ENCODE results near the gene ZNF691.
"Not testable (repeated sequence)": the region's sequence is repeated elsewhere in the genome, so short reads cannot be mapped to it uniquely, and the experiment has no call there.

The ZNF691 gene

DNA sequence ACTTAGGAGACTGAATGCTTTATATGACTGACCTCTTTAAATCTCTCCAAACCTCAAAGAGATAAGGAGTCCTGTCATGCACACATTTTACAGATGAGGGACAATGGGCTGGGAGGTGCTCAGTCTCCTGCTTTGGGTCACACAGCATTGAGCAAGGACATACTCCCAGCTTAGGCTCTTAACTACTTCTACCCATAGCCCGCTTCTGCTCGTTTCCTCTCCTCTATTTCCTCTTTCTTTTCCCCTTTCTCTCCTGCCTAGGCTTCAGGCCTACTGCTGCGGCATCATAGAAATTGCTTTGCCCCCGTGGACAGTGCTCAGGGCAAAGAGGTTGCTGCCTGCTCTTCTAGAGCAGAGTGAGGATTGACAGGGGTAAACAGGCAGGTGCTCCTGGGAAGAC lies 12.4 kb upstream of the ZNF691 start:
- FAIRE-seq, result no peak

DNA sequence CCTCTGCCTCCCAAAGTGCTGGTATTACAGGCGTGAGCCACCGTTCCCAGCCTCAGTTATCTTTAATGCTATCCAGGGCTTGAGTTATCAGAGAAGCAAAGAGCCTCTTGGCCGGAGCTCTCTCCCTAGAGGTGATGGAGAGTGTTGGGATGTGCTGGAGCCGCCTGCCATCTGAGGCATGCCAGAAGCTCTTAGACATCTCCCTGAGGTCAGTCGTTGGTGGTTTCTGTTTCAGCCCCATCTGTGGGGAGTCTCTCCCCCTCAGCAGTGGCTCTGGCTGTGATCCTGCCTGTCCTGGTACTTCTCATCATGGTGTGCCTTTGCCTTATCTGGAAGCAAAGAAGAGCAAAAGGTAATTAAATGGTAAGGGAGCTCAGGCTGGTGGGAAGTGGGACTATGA lies 11.6 kb upstream of the ZNF691 start:
- no peak for FAIRE-seq

DNA sequence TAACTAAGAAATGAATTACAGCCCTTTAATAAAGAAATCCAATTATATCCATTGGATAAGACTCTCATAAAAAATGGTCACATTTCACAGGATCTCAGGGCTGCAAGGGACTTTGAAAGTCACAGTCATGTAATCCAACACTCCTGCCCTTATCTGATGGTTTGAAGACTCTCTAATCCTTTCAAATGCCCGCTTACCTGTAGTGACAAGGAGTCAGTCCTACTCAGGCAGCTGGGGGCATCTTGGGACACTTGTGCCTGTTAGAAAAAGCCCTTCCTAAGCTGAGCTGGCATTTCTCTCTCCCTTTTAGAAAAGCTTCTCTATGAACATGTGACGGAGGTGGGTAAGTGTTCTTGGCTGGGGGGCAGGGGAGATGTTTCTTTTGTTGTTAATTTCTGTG lies 11.0 kb upstream of the ZNF691 start:
- no peak for FAIRE-seq

DNA sequence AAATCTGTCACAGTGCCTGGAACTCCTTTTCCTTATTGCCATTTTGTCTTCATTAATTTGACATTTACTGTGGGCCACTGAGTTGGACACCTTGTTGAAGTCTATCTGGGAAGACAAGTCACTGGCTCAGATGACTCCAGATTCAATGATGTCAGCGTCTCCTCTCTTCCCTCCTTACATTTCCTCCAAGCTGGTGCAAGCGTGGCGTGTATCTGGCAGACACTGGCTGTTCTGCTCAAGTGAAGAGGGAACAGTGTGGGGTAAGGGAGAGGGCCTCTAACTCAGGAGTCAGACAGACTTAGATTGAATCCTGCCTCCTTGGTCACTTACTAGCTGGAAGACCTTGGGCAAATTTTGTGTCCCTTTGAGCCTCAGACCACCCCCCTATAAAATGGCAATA lies 8.7 kb upstream of the ZNF691 start:
- no peak for FAIRE-seq

DNA sequence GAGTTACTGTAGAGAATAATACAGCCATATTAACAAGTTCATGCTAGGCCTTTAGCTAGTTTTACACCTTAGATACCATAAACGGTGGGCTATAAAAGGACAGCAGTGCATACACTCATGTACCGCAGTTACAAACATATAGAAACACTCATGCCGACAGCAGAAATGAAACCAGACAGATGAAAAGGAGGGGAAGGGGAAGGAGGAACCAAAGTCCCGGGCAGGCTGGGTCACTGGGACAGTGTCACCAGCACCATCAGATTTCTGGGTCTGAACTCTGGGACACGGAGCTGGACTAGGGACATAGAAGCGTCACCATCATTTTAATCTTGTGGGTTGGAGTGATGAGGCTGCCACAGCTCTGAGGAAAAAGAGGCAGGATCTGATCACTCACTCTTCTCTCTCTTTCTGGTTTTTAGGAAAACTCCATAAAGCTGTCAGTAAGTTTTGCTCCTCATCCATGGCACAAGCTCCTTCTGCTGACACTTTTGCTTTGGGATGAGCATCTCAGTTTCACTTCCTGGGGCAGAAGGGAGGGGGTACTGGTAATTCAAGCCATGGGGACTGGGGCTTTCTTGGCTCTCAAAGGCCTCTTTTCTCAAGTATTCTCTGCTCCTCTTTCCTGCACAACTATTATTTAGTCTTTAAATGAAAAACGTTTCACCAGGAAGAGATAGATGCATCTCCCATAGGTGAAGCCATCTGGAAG lies 7.8 kb upstream of the ZNF691 start:
- no peak for FAIRE-seq

DNA sequence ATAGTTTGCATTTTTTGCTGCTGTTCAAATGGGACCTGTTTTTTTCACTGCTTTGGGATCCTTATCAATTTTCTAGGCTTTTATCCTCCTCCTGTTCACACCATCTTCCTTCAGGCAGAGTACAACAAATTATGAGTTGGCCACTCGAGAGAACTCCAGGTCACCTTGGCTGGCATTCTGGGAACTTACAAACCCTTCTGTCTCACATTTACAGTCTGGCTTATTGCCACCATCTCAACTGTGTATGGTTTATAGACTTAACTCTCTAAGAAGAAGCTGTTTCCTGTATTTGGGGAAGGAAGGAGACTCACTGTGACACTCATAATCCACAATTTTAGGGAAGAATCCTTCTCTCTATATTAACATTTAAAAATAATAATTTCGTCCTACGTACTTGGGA lies 5.4 kb upstream of the ZNF691 start:
- FAIRE-seq, result no peak

DNA sequence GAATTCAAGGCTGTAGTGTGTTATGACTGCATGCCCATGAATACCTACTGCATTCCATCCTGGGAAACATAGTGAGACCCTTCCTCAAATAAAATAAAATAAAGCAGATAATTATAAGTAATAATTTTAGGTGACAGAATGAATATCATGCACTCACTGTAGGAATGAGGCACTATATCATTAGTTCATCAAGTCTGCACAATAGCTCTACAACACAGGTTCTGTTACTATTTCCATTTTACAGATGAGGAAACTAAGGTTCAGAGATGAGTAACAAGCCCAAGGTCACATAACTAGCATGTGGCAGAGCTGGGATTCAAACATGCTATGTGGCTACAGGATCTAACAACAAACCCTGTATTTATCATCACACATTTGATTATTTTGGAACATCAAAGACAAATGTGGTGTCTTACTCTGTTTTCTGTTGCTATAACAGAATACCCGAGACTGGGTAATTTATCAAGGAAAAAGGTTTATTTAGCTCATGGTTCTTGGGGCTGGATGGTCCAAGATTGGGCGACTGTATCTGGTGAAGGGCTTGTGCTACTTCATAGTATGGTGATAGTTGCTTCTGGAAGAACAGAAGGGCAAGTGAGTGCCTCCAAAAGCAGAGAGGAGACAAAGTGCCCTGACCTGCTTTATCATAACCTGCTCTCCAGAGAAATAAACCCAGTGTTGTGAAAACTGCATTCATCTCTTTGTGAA lies 4.8 kb upstream of the ZNF691 start:
- FAIRE-seq, result no peak

DNA sequence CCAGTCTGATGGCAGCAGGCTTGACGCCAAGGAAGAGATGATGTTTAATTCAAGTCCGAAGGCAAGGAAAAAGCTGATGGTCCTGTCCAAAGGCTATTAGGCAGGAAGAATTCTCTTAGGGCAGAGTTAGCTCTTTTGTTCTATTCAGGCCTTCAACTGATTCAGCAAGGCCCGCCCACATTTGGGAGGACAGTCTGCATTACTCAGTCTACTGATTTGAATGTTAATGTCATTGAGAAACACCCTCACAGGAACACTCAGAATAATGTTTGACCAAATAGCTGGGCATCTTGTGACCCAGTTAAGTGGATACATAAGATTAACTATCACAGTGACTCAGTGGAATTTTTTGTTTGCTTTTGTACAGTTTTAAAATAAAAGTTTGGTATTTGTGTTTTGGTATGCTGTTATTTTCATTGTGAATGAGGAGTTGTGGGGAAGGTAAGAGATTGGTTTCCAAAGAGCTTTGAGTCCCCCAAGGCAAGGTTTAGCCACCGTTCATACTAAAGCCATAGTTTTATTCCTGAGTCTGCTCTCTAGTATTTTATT lies 1.7 kb upstream of the ZNF691 start:
- FAIRE-seq, result no peak

DNA sequence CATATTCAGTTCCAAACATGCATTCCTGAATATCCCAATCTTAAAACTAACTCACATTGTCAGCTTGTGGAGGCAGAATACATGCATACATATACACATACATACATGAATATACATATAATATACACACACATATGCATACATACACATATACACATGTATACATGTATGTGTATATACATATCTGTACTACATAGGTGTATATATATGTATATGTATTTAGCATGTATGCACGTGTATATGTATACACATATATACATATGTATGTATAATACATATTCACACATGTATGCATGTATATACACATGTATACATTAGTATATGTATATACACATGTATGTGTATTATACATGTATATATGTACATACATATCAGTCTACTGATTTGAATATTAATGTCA lies 1.2 kb upstream of the ZNF691 start:
- FAIRE-seq, result peak; percentile 29

DNA sequence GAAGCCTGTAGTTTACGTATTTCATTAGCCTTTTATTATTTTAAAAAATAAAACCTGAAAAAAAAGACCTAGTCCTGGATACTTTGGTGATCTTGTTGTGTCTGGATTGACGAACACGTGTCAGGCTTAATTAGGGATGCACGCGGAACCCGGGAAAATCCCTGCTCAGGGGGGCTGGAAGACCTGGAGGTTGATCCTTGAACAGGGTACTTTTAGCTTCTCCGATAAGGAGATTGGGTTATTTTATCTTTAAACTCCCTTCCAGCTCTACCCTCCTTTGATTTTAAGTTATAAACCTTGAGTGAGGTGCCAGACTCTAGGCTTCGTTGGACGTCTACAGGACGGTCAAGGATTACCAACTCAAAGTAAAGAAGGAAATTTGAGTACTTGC lies 552 bp upstream of the ZNF691 start:
- no peak for FAIRE-seq

DNA sequence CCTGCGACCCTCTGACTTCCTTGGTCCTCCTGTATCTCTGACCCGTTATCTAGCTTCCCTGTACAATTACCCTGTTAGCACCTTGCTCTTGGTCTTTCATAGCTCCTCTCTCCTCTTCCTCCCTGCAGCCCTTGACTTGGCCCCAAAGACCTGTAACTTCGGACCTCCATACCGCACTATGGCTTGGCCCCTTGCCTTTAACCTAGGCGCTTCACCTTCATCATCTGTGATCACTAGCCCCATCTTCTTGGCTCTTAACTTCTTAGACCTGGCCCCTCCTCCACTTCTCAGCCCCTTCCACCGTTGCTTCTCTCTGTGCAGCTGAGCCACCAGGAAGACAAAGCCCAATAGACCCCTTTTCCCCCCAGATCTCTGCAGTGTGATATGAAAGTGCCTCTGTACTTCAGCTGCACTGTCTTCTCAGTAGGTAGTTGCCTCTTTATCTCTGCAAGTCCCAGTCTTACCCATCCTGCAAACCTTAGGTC lies 740 bp downstream of the ZNF691 start:
- FAIRE-seq, result no peak

DNA sequence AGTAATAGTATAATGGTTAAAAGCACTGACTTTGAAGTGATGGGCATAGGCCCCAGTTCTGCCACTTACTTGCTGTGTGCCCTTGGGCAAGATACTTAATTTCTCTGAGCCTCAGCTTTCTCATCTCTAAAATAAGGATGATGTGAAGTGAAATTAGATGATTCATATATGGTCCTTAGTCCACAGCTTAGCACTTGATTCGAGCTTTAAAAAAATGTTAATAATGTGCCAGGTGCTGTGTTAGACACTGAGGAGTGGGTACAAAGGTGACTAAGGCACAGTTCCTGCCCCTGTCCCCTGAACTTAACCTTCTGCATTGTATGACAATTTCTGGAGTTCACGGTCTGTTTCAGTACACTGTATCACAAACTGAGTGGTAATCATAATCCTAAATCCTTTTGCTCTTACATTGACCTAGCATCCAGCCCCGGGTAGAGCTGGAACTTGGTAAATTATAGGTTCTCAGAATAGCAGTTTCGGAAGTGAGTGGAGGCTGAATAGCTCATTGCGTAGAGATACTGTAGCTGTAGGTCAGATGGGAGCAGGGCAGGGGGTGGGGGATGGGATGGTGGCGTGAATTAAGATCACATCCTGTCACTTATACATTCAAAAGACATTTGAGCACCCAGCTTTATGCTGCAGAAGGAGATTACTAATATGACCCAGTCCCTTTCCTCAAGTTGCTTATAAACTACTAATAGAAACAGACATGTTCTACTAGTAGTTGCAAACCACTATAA lies 1.5 kb downstream of the ZNF691 start:
- no peak for FAIRE-seq

DNA sequence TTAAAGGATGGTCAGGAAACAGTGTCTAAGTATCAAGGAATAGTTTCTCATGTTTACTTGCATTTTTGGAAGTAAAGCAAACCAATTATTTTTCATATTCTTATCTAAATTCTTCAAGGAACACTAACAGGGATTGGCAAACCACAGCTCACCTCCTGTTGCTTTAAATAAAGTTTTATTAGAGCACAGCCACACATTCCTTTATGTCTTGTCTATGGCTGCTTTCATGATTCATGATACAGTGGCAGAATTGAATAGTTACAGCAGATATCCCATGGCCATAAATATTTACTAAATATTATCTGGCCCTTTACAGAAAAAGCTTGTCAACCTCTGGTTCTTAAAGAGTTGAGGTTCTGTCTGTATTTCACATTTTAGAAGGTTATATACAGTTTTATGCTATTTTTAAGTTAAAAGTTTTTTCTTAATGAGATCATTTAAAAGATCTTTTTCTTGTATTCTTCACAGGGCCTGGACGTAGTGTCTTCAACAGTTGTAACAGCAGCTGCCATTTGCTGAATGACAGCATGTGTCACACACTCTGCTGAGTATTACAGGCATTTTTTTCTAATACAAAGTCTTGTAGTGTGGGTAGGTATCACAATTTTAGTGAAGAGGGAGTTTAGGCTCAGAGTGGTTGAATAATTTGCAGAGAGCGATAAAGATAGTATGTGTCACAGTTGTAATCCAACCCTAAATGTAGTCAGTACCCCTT lies 2.6 kb downstream of the ZNF691 start:
- no peak for FAIRE-seq

DNA sequence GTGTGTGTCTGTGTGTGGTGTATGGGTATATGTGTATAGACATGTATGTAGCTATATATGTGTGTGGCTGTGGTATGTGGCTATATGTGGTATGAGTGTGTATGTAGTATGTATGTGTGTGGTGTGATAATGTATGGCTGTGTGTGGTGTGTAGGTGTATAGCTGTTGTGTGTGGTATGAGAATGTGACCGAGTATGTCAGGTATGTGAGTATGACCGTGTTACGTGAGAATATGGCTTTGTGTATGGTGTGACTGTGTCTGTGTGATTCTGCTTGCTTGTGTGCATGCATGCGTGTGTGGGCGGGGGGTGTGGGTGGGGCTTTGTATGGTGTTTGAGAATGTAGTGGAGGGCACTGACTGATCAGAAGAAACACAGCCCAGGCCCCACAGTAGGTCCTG lies 3.5 kb downstream of the ZNF691 start:
- FAIRE-seq, result no peak

DNA sequence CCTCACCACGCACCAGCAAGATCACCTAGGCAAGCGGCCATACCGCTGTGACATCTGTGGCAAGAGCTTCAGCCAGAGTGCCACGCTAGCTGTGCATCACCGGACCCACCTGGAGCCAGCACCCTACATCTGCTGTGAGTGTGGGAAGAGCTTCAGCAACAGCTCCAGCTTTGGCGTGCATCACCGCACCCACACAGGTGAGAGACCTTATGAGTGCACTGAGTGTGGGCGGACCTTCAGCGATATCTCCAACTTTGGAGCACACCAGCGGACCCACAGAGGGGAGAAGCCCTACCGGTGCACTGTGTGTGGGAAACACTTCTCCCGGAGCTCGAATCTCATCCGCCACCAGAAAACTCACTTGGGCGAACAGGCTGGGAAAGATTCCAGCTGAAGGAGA lies 5.0 kb downstream of the ZNF691 start:
- no peak for FAIRE-seq

DNA sequence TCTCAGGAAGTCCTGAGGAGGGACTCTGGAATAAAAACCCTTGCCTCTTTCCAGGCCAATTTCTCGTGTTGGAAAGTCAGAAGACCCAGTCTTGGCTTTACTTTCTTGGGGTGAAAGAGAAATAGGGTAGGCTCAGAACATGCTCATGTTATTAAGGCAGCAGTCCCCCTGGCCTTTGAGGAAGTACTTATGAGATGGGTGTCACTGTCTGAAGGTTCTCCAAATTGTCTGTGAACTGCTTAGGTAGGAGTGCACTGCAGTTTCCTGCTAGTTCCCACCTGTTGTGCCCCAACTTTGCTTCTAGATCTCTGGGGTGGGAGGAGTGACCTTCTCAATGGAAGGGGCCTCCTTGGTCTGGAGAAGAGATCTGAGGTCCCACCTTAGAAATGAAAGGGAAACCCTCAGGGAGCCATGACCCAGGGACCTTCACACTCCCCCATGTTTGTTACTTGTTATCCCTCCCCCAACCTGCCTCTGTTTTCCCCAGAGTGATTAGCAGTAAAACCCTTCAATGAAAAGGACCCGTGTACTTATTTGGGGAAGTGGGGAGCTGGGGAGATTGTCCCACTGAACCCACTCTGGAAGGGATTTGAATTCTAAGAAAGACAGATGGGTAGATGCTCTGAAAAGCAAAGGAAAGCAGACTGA lies 5.7 kb downstream of the ZNF691 start:
- FAIRE-seq, result no peak

DNA sequence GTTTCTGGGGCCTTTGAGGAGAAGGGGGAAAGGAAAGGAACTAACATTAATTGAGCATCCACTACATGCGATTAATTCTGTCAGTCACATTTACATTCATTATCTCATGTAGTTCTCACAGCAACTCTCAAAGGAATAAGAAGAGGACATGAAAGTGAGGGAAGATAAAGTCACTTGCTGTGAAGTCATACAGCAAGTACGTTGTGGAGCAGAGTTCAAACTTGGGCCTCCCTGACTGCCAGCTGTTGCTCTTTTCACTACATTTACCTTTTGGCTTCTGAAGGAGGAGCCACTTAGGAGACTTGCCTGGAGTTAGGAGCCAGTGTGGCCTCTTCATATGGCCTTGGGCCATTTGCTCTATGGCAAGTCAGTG lies 6.2 kb downstream of the ZNF691 start:
- no peak for FAIRE-seq

DNA sequence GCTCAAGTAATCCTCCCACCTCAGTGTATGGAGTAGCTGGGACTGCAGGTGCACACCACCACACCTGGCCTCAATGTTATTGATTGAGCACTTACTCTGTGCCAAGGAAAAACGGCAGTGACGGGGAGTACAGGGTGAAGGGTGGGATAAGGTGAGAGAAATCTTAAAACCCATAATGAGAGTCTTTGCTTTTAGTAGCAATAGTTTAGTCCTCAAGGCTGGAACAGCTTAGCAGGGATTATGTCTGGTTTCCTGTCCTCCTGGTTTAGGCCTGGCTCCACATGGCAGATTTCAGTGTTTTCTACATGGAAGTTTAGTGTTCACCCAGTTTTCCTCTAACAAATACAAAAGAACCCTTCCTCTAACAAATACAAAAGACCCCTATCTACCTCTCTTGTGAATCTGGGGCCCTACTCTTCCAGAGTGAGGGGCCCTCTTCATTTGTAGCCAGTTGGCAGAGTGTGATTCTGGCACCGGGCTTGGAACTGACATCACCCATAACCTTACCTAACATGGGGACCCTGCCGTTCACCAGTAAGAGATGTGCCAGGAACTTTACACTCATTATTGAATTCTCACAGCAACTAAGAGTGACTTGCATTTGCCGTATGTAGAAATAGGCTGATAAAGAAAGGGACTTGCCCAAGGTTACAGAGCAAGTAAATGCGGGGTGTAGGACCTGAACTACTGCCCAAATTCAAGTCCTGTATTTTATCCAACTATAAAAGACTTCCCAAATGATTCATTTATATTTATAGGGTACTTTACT lies 6.9 kb downstream of the ZNF691 start:
- no peak for FAIRE-seq

DNA sequence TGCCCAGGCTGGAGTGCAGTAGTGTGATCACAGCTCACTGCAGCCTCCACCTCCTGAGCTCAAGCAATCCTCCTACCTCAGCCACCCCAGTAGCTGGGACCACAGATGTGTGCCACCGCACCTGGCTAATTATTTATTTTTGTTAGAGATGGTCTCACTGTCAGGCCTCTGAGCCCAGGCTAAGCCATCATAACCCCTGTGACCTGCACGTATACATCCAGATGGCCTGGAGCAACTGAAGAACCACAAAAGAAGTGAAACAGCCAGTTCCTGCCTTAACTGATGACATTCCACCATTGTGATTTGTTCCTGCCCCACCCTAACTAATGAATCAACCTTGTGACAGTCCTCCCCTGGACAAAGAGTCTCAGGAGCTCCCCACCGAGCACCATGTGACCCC lies 10.1 kb downstream of the ZNF691 start:
- not testable (repeated sequence) for FAIRE-seq

DNA sequence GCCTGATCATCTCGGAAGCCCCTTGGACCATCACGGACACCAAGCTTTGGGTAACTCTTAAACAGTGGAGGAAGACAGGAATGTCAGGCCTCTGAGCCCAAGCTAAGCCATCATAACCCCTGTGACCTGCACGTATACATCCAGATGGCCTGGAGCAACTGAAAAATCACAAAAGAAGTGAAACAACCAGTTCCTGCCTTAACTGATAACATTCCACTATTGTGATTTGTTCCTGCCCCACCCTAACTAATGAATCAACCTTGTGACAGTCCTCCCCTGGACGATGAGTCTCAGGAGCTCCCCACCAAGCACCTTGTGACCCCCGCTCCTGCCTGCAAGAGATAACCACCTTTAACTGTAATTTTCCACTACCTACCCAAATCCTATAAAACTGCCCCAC lies 13.0 kb downstream of the ZNF691 start:
- FAIRE-seq, result not testable (repeated sequence)

DNA sequence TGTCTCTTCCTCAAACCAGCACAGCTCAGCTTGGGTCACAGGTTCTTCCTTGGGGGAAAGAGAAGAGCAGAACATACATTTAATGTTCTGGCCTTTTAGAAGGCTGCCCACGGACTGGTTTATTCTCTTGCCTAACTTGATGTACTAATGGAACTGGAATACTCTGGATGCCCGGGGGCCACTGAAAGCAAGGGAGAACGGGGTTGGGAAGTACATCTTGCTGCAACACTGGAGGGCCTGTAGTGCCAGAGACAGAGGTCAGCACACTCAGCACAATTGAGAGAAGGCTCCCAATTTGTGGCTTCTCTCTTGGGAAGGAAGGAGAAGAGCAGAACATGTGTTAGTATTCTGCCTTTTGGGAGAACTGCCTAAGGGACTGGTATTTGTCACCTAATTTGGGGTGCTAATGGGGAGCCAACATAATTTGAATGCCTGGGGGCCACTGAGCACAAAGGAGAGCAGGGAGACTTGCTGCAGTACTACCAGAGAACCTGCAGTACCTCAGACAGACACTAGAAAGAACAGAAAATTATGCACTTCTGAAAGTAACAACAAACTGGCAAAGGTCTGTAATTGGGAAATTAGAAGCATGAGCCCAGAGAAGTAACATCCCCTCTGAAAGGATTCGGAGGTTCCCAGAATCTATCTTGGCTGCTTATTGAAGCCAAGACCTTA lies 14.1 kb downstream of the ZNF691 start:
- no peak for FAIRE-seq

Data from A204.1 (cell line).